SJSA1 (cell line): ENCODE data around the gene TLX1. TPM values are rescaled to one million over a fixed set of nuclear protein-coding genes. Genes with fewer than 3 reads are reported as not detected.
"Not testable (repeated sequence)": the region's sequence is repeated elsewhere in the genome, so short reads cannot be mapped to it uniquely, and the experiment has no call there.

Experiments
- DNase-seq, 2 experiments: peaks; one replicate each; pipeline ENCODE4 v3.0.0-alpha.2; 2015 to 2020; ENCODE audit warnings: low spot score in 2 of 2, low read depth in 1 of 2
- H3K27ac ChIP-seq: fragments of 250-450 bp; sonication (Bioruptor Pico); 2 replicates; pipeline ENCODE4 v1.5.1; 2020; ENCODE audit warnings: mild to moderate bottlenecking, moderate library complexity
- H3K27me3 ChIP-seq: fragments of 250-450 bp; sonication (Bioruptor Pico); replicated peaks from 2 replicates; pipeline ENCODE4 v1.5.1; 2020; ENCODE audit warnings: mild to moderate bottlenecking, moderate library complexity
- H3K36me3 ChIP-seq: fragments of 250-450 bp; sonication (Bioruptor Pico); 2 replicates; pipeline ENCODE4 v1.5.1; 2020; ENCODE audit warnings: mild to moderate bottlenecking
- H3K4me1 ChIP-seq: fragments of 250-450 bp; sonication (Bioruptor Pico); replicated peaks from 2 replicates; pipeline ENCODE4 v1.6.1; 2021; ENCODE audit warnings: mild to moderate bottlenecking
- H3K4me3 ChIP-seq: fragments of 250-450 bp; sonication (Bioruptor Pico); 2 replicates; pipeline ENCODE4 v1.5.1; 2020; ENCODE audit warnings: mild to moderate bottlenecking
- H3K9me3 ChIP-seq: fragments of 250-450 bp; sonication (Bioruptor Pico); replicated peaks from 2 replicates; pipeline ENCODE4 v1.5.1; 2020; ENCODE audit warnings: mild to moderate bottlenecking
- total RNA-seq: library from RNA; depleted of rRNA; stranded (reverse); fragments of >200 nt; shearing (Covaris generic); gene quantifications from 2 replicates; pipeline ENCODE4 v1.2.3, GENCODE V29; 2014

TLX1 gene
- total RNA-seq, 1 experiment from 2014 or later, result not detected

DNA sequence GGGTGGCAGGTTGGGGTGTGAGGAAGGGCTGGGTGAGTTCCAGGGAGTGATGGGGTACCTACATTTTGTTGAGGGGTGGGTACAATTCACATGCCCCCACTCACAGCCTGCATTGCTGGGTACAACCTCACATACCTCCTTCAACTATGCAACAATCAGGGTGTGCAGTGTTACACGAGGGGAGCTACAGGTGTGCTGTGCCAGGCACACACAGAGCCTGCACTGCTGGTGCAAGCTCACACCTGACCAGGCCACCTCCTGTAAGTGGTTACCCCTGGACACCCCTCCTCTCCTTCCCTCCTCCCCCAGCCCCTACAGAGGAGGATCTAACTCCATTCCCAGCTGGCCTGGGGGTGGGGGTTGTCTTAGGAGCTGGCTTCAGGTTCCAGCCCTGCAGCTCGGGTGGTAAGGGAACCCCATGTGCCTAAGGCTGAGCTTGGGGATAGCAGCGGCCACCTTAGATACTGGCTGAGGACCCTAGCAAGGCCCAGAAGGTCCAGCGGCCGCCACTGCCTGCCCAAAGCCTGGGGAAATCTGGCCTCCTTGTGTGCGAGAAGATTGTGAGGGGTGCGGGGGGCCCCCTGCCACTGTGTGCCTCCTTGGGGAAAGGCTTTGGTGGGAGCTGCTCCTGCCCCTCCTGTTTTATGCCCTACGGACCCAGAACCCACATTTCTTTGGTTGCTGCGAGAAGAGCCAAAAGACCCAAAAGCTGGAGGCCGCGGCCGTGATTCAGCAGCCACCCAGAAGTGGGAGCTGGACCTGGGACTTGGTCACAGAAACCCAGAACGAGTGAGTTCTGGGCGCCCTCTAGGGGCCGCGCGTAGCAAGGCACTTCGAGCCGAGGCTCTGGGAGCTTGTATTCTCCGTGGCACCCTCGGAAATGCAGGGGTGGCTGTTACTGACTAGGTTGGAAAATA lies 10.8 kb downstream of the TLX1 start:
- Histone ChIP-seq H3K27me3 (peaks cover 95% of the 10 kb centered on the region), H3K27ac (no peak overlapping the region), H3K4me3 (no peak overlapping the region), H3K36me3 (no peaks in the 10 kb centered on the region), H3K9me3 (no peaks in the 10 kb centered on the region), H3K4me1 (0 out of 2 replicates have a peak, but pooled peaks cover 3% of the 10 kb centered on the region)
- DNase-seq, result peak; percentile 76 to 86

DNA sequence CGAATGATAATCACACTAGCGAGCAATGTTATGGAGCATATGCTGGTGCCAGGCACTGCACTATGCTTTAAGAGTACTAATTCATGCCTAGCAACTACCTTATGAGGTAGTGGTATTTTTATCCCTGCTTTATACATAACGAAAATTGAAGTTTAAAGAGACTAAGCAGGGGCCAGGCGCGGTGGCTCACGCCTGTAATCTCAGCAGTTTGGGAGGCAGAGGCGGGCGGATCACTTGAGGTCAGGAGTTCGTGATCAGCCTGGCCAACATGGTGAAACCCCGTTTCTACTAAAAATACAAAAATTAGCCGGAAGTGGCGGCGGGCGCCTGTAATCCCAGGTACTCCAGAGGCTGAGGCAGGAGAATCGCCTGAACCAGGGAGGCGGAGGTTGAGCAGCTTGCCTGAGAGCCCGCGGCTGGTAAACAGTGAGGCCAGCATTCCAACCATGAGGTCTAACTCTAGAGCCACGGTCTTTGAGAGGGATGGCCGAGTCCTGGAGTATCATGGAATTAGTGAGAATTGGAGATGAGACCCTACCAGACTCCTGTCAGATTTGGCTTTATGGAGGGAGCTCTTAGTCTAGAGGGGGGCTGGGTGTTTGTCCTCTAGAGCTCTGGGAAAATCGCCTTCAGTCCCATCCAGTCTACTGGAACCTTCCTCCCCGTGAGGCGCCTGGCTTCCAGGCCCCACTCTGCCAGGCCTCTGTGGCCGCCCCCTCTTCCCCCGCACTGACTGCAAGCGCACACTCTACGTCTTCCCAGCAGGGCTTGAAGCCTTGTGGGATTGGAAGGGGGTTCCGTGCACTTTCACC lies 11.6 kb downstream of the TLX1 start:
- Histone ChIP-seq H3K4me3 (no peak overlapping the region), H3K9me3 (no peaks in the 10 kb centered on the region), H3K36me3 (no peaks in the 10 kb centered on the region), H3K4me1 (0 out of 2 replicates have a peak, but pooled peaks cover 3% of the 10 kb centered on the region), H3K27ac (no peak overlapping the region), H3K27me3 (peaks cover 95% of the 10 kb centered on the region)
- no peak for DNase-seq

DNA sequence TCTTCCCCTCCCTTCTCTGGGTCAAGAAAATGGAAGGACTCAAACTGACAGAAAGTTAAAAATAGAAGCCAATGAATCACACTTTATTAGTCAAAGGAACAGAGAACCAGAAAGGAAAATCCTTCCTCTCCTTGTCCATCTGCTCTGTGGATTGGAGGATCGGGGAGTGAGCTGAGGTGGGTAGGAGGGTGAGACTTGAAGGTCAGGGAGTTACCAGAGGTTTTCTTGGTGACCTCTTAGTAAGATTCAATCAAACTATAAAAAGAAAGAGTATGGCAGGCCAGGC lies 12.2 kb downstream of the TLX1 start:
- no peak overlapping the region for H3K27ac ChIP-seq
- H3K4me3 ChIP-seq, result no peak overlapping the region
- 0 out of 2 replicates have a peak, but pooled peaks cover 3% of the 10 kb centered on the region for H3K4me1 ChIP-seq
- H3K9me3 ChIP-seq, result no peaks in the 10 kb centered on the region
- H3K27me3 ChIP-seq, result peaks cover 95% of the 10 kb centered on the region
- H3K36me3 ChIP-seq, result no peaks in the 10 kb centered on the region
- no peak for DNase-seq

DNA sequence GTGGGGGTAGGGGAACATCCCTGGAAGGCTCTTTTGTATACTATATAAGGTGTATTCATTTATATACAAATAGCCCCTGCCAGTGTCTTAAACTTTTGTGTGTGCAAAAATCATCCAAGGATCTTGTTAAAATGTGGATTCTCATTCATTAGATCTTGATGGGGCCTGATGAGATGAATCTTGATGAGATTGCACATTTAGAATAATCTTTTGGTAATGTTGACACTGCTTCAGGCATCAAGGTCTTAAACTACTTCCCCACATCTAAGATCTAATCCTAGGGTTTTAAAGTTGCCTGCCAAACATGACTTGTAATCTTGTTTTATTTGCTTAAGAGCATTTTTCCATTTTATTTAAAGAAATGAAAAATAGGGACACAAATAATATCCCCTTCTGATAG lies 13.0 kb downstream of the TLX1 start:
- no peaks in the 10 kb centered on the region for H3K36me3 ChIP-seq
- no peak for DNase-seq
- peaks cover 94% of the 10 kb centered on the region for H3K27me3 ChIP-seq

DNA sequence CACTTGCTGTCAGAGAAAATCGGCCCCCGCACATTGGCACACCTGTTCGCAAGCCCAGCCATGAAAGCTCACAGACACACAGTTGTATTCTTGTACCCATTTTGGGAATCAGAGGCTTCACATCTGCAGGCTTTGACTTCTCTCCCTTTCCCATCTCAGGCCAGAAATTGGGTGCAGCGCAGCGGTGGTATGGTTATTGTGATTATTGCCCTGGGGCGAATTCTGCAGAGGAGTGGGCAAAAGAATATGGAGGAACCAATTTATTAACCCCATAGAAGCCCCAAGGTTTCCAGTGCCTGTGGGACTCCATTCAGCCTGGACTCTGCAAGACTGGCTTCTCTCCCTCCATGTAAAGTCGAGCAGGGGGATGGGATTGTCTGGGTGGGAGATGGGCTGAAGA lies 14.0 kb downstream of the TLX1 start:
- no peak overlapping the region for H3K27ac ChIP-seq
- H3K4me3 ChIP-seq, result no peak overlapping the region
- 0 out of 2 replicates have a peak, but pooled peaks cover 3% of the 10 kb centered on the region for H3K4me1 ChIP-seq
- peaks cover 8% of the 10 kb centered on the region for H3K9me3 ChIP-seq
- H3K36me3 ChIP-seq, result no peaks in the 10 kb centered on the region
- H3K27me3 ChIP-seq, result peaks cover 94% of the 10 kb centered on the region
- no peak for DNase-seq

More for the DNA sequence above, 13.0 kb downstream of the TLX1 start:
- H3K4me3 ChIP-seq, result no peak overlapping the region
- H3K27ac ChIP-seq, result no peak overlapping the region
- H3K9me3 ChIP-seq, result peaks cover under 1% of the 10 kb centered on the region; the same call in 1 of the 2 replicates
- 0 out of 2 replicates have a peak, but pooled peaks cover 3% of the 10 kb centered on the region for H3K4me1 ChIP-seq

DNA sequence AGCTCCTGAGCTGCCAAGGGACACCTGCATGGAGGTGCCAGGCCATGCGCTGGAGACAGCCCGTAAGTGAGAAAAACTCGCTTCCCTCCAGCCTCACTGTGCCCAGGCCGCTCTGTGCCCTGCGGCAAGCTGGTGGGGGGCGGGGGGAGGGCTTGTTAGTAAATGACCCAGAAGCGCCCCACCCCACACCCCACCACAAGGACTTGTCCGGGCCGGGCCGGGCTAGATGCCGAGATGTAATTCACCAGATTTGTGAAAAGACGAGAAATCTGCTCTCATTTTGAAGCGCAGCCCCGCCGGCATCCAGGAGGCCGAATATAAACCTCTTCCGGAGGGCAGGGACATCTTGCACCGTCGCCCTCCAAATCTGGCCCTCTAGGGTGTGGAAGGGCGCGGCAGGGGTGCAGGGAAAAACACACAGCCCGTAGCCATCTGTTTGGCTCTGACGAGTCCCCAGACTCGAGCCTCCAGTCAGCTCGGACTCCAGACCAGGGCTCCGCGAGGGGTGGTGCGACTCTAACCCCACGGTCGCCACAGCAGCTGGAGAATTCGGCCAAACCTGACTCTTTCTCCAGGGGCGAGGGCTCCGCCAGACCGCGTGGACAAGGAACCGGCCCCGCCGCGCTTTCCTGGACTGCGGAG lies 14.8 kb downstream of the TLX1 start:
- H3K27ac ChIP-seq, result no peak overlapping the region
- H3K27me3 ChIP-seq, result peaks cover 92% of the 10 kb centered on the region
- 0 out of 2 replicates have a peak, but pooled peaks cover 3% of the 10 kb centered on the region for H3K4me1 ChIP-seq

DNA sequence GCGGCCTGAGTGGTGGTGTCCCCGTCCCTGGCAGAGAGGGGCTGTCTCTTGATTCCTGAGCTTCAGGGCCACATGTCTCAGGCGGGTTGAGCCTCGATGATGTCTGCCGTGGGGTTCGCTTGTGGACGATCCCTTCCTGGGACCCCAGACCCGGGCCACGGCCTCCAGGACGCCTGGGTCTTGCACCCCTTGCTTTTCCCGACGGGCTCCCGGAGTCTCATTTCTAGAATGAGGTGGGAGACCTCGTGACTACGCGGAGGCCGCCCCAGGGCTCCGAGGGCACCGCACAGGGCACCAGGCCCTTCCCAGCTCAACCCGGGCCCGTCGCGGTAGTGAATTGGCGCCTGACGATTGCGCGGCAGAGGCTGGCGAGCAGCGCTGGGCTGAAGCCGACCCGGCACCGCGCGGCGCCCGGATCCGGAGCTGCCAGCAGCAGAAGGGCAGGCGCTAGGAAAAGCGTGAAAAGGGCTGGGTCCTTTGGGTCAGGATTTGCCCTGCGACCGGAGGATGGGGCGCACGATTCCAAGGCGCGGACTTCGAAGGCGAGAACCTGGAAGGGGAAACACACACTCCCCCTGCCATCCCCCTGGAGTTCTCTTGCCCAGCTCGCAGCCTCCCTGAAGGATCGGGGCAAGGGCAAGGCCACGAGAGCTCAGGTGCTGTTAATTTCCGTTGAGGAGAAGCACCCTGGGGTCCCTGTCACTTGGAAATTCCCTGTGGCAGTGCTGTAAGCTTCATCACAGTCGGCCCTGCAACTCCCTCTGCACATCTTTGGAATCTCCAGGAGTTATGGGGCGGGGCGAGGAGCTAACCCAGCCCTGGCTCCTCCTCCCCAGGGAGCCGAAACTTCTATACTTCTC lies 15.5 kb downstream of the TLX1 start:
- Histone ChIP-seq H3K36me3 (no peaks in the 10 kb centered on the region), H3K4me3 (no peak overlapping the region), H3K27ac (no peak overlapping the region), H3K9me3 (peaks cover 8% of the 10 kb centered on the region), H3K27me3 (peaks cover 94% of the 10 kb centered on the region), H3K4me1 (0 out of 2 replicates have a peak, but pooled peaks cover 3% of the 10 kb centered on the region)
- no peak for DNase-seq

More for the DNA sequence above, 14.8 kb downstream of the TLX1 start:
- H3K36me3 ChIP-seq, result no peaks in the 10 kb centered on the region
- peaks cover 8% of the 10 kb centered on the region for H3K9me3 ChIP-seq
- no peak for DNase-seq
- H3K4me3 ChIP-seq, result no peak overlapping the region

DNA sequence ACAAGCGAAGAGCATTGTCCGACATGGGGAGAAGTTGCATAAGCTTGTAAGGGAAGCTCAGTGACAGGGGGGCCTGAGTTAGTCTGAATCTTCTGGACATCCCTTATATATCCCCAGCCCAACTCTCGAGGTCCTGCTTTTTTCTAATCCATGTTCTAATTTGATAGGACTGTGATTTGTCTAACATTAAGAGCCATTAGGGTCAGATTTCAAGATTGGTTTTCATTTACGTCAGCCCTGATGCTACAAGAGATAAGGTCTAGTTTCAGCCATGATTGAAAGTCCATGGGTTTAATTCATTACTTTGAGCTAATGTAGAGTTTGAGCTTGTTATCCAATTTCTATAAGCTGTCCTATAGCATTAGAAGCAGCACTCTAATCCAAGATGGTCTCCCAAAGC lies 20.3 kb downstream of the TLX1 start:
- Histone ChIP-seq H3K9me3 (peaks cover 8% of the 10 kb centered on the region), H3K27ac (no peak overlapping the region), H3K4me3 (no peak overlapping the region), H3K36me3 (no peaks in the 10 kb centered on the region), H3K4me1 (no peaks in the 10 kb centered on the region), H3K27me3 (peaks cover 90% of the 10 kb centered on the region)
- no peak for DNase-seq

DNA sequence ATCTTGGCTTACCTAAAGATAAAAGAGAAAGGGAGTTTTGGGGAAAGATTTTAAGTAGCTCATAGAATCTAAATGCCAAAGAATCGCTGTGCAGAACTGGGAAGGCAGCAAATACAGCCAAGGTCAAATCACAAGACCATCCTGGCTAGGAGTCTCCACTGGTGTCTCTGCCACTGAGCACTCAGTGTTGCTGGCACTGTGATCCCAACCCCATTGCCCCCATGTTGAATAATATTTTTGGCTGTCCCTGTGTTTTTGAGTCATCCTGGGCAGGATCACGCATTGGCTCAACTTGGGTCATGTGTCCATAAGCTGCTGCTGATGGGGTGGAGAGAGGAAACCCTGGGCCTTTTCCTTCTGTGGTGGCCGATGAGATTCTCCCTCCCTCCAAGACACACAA lies 21.2 kb downstream of the TLX1 start:
- no peak overlapping the region for H3K27ac ChIP-seq
- peaks cover 8% of the 10 kb centered on the region for H3K9me3 ChIP-seq
- no peak overlapping the region for H3K4me3 ChIP-seq
- peaks cover 88% of the 10 kb centered on the region for H3K27me3 ChIP-seq
- H3K4me1 ChIP-seq, result no peaks in the 10 kb centered on the region
- no peaks in the 10 kb centered on the region for H3K36me3 ChIP-seq
- DNase-seq, result no peak

DNA sequence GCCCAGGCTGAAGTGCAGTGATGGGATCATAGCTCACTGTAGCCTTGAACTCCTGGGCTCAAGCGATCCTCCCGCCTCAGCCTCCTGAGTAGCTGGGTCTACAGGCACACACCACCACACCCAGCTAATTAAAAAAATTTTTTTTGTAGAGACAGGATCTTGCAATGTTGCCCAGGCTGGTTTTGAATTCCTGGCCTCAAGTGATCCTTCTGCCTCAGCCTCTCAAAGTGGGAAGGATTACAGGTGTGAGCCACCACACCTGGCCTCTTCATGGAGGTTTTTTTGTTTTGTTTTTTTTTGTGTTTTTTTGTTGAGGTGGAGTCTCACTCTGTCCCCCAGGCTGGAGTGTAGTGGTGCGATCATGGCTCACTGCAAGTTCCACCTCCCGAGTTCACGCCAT lies 23.4 kb downstream of the TLX1 start:
- not testable (repeated sequence) for H3K4me3 ChIP-seq, H3K36me3 ChIP-seq, H3K4me1 ChIP-seq, DNase-seq, H3K27ac ChIP-seq, H3K9me3 ChIP-seq
- H3K27me3 ChIP-seq, result peaks cover 71% of the 10 kb centered on the region

DNA sequence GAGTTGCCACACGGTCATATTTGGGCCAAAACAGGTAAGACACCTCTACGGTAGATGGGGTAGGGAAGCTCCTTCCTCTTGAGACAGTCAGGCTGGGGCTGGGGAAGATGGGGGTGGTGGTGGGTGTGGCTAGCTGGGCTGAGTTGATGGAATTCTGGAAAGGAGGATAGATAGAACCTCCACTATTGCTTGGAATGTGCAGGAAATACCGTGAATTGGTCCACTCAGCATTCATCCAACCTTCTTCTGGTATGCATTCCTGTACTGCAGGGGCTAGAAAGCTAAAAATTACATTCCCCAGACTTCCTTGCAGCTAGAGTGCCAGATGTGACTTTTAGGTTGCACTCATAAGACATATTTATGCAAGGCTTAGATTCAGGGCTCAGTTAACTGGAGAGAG lies 24.8 kb downstream of the TLX1 start:
- peaks cover 59% of the 10 kb centered on the region for H3K27me3 ChIP-seq
- no peak for DNase-seq

DNA sequence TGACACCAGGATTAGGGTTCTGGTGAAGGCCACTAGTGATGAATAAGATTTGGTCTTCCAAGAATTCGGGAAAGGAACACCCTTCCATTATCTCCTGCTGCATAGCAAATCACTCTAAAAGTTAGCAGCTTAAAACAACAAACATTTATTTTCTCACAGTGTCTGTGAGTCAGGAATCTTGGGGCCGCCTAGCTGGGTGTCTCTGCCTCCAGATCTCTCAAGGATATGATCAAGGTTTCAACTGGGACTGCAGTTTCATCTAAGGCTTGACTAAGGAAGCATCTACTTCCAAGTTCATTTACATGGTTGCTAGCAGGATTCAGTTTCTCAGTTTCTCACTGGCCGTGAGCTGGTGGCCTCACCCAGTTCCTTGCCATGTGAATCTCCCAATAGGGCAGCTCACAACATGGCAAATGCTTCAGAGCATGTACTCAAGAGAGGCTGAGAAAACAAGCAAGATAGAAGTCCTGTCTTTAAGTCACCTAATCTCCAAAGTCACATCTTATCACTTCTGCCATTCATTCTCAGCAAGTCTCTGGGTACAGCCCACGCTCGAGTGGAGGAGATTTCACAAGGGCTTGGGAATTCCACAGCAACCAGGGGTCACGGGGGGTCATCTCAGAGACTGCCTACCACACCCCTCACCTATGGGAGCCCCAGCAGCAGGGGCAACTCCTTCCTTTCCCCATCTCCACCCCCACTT lies 26.8 kb downstream of the TLX1 start:
- Histone ChIP-seq H3K4me3 (no peak overlapping the region), H3K27me3 (peaks cover 54% of the 10 kb centered on the region), H3K4me1 (peaks cover 4% of the 10 kb centered on the region; the same call in 1 of the 2 replicates), H3K27ac (no peak overlapping the region), H3K36me3 (no peaks in the 10 kb centered on the region), H3K9me3 (no peaks in the 10 kb centered on the region)
- DNase-seq, result no peak

More for the DNA sequence above, 24.8 kb downstream of the TLX1 start:
- Histone ChIP-seq H3K36me3 (no peaks in the 10 kb centered on the region), H3K27ac (no peak overlapping the region), H3K9me3 (no peaks in the 10 kb centered on the region), H3K4me3 (no peak overlapping the region), H3K4me1 (no peaks in the 10 kb centered on the region)
